ENCODE data around the gene TACC2.

Gene TACC2

GRCh38 chr10:121994429-121994941, 5.5 kb downstream of the TACC2 start:
- Histone ChIP-seq H4K20me1 (ENCODE audit: insufficient read depth, low read length) (no peaks in the 10 kb centered on the region), H3K27ac (ENCODE audit: low read depth, low read length, poor library complexity, severe bottlenecking) (no peak overlapping the region), H3K27me3 (ENCODE audit: insufficient read depth, low read length) (no peaks in the 10 kb centered on the region), H3F3A (ENCODE audit: insufficient read depth, low read length) (no peaks in the 10 kb centered on the region), H3K4me2 (ENCODE audit: low read length) (no peak overlapping the region), H3K4me1 (ENCODE audit: insufficient read depth, low read length, severe bottlenecking) (no peaks in the 10 kb centered on the region), H3K9me2 (ENCODE audit: low read depth, low read length) (no peaks in the 10 kb centered on the region), H2AFZ (ENCODE audit: low read length) (no peak overlapping the region), H3K9me3 (ENCODE audit: low read length) (no peaks in the 10 kb centered on the region), H3K36me3 (ENCODE audit: insufficient read depth, low read length) (no peaks in the 10 kb centered on the region; the same call in 1 of the 2 replicates), H3K4me3 (ENCODE audit: low read depth, low read length, poor library complexity, severe bottlenecking) (no peak overlapping the region), H3K79me2 (ENCODE audit: insufficient read depth, low read length) (no peaks in the 10 kb centered on the region), H3K9ac (ENCODE audit: low read length) (no peak overlapping the region)
- TF ChIP-seq CTCF (IDR thresholded peaks at IDR 0.05; ENCODE audit: low read length): no peak
- TF ChIP-seq EZH2 (IDR thresholded peaks at IDR 0.05; ENCODE audit: borderline replicate concordance, low read length): no peak

GRCh38 chr10:121998462-121998861, 9.5 kb downstream of the TACC2 start:
- Histone ChIP-seq H3K27me3 (ENCODE audit: insufficient read depth, low read length) (no peaks in the 10 kb centered on the region), H3K4me2 (ENCODE audit: low read length) (no peak overlapping the region), H3K4me3 (ENCODE audit: low read depth, low read length, poor library complexity, severe bottlenecking) (no peak overlapping the region), H3K36me3 (ENCODE audit: insufficient read depth, low read length) (no peaks in the 10 kb centered on the region), H4K20me1 (ENCODE audit: insufficient read depth, low read length) (no peaks in the 10 kb centered on the region), H3K9ac (ENCODE audit: low read length) (no peak overlapping the region), H3F3A (ENCODE audit: insufficient read depth, low read length) (no peaks in the 10 kb centered on the region), H3K9me2 (ENCODE audit: low read depth, low read length) (no peaks in the 10 kb centered on the region), H3K4me1 (ENCODE audit: insufficient read depth, low read length, severe bottlenecking) (no peaks in the 10 kb centered on the region), H3K9me3 (ENCODE audit: low read length) (peaks cover 3% of the 10 kb centered on the region), H2AFZ (ENCODE audit: low read length) (no peak overlapping the region), H3K27ac (ENCODE audit: low read depth, low read length, poor library complexity, severe bottlenecking) (no peak overlapping the region), H3K79me2 (ENCODE audit: insufficient read depth, low read length) (no peaks in the 10 kb centered on the region)
- TF ChIP-seq EZH2 (IDR thresholded peaks at IDR 0.05; ENCODE audit: borderline replicate concordance, low read length): no peak
- no peak for TF ChIP-seq CTCF (IDR thresholded peaks at IDR 0.05; ENCODE audit: low read length)

- Histone ChIP-seq H3K4me3 (ENCODE audit: low read depth, low read length, poor library complexity, severe bottlenecking) (no peak overlapping the region), H3K79me2 (ENCODE audit: insufficient read depth, low read length) (no peaks in the 10 kb centered on the region), H4K20me1 (ENCODE audit: insufficient read depth, low read length) (no peaks in the 10 kb centered on the region), H3K9me2 (ENCODE audit: low read depth, low read length) (no peaks in the 10 kb centered on the region), H3F3A (ENCODE audit: insufficient read depth, low read length) (no peaks in the 10 kb centered on the region), H3K4me1 (ENCODE audit: insufficient read depth, low read length, severe bottlenecking) (no peaks in the 10 kb centered on the region), H3K27me3 (ENCODE audit: insufficient read depth, low read length) (no peaks in the 10 kb centered on the region), H3K36me3 (ENCODE audit: insufficient read depth, low read length) (no peaks in the 10 kb centered on the region), H3K27ac (ENCODE audit: low read depth, low read length, poor library complexity, severe bottlenecking) (no peak overlapping the region), H2AFZ (ENCODE audit: low read length) (no peak overlapping the region), H3K9me3 (ENCODE audit: low read length) (peaks cover 3% of the 10 kb centered on the region), H3K9ac (ENCODE audit: low read length) (no peak overlapping the region), H3K4me2 (ENCODE audit: low read length) (no peak overlapping the region)
- TF ChIP-seq EZH2 (IDR thresholded peaks at IDR 0.05; ENCODE audit: borderline replicate concordance, low read length) (no peak), CTCF (IDR thresholded peaks at IDR 0.05; ENCODE audit: low read length) (no peak)
Measured at GRCh38 chr10:121999301-121999700, 10.3 kb downstream of the TACC2 start.
